Measurements from ENCODE around the gene LRRC51. TPM values are rescaled to one million over a fixed set of nuclear protein-coding genes. Genes with fewer than 3 reads are reported as not detected.

Gene LRRC51
- total and polyA plus RNA-seq, 2 donors (not counting 1 experiment from before 2014, with no cell fraction given) = 1.4 to 7.7 TPM

GRCh38 chr11:72112978-72113808, 32.5 kb downstream of the LRRC51 start:
- H3K79me2 ChIP-seq (ENCODE audit: control insufficient read depth, insufficient read depth, low read length) = peaks cover 8% of the 10 kb centered on the region
- H3K9me3 ChIP-seq (ENCODE audit: control extremely low read depth in 1 of 3, control insufficient read depth in 2 of 3, insufficient read depth in 1 of 3, low read length in 2 of 3) = no peaks in the 10 kb centered on the region
- H2AFZ ChIP-seq (ENCODE audit: insufficient read depth, low read depth, low read length, poor library complexity, severe bottlenecking) = peak overlapping the region; percentile 78
- peaks cover 20% of the 10 kb centered on the region for H3K4me1 Mint-ChIP-seq
- TF ChIP-seq CTCF (IDR thresholded peaks at IDR 0.05) = no peak
- no peak for TF ChIP-seq EZH2 (IDR thresholded peaks at IDR 0.05; ENCODE audit: borderline replicate concordance, insufficient read depth, low read depth, low read length, poor library complexity, severe bottlenecking)
- ChIA-PET CTCF (interaction anchor here (1.1 to 2.2 kb wide), 5 partner anchors 22 to 88 kb away, joined by 3 to 10 read pairs (median 4); no protein-coding TSS in a partner anchor), POLR2A (interaction anchor here (0.6 to 1.8 kb wide), 5 partner anchors 22 to 122 kb away, joined by 3 to 6 read pairs (median 6); no protein-coding TSS in a partner anchor)
- H3K27me3 ChIP-seq (replicated peaks in 1 of 4; ENCODE audit: control extremely low read depth in 1 of 4, control insufficient read depth in 3 of 4, insufficient read depth in 4 of 4, low read length in 3 of 4) = peaks cover 0 to 12% (median 0%) of the 10 kb centered on the region in 4 experiments
- peaks cover 14% of the 10 kb centered on the region for H3K27me3 Mint-ChIP-seq
- H3K4me2 ChIP-seq (replicated peaks; ENCODE audit: low read depth, low read length, poor library complexity, severe bottlenecking) = peak overlapping the region; percentile 81
- intact Hi-C loops (cut with micrococcal nuclease) = loop anchor here (1.0 to 2.0 kb wide), 8 partner anchors 10 to 326 kb away; partner anchors contain the start of genes CLPB, LAMTOR1, LRRC51 and NUMA1
- peak overlapping the region; percentile 74 for H3K9ac ChIP-seq (ENCODE audit: low read length)
- no peak for ATAC-seq (ENCODE audit: low read depth)
- H3K4me3 ChIP-seq (ENCODE audit: control extremely low read depth in 1 of 5, extremely low read depth in 1 of 5, insufficient read depth in 1 of 5, low read depth in 2 of 5, low read length in 4 of 5) = peak overlapping the region; percentile 67 to 94 (median 78)
- H4K20me1 ChIP-seq (ENCODE audit: control insufficient read depth, insufficient read depth, low read length, poor library complexity, severe bottlenecking) = no peaks in the 10 kb centered on the region
- H3K4me1 ChIP-seq (ENCODE audit: control insufficient read depth in 2 of 2, insufficient read depth in 2 of 2, low read length in 2 of 2) = peaks cover 14 to 19% of the 10 kb centered on the region in 2 donors
- no peak for DNase-seq
- peak overlapping the region; percentile 98 for H3K27ac Mint-ChIP-seq
- peak overlapping the region; percentile 93 for H3K4me3 Mint-ChIP-seq
- H3K9me3 Mint-ChIP-seq (ENCODE audit: insufficient read depth) = no peaks in the 10 kb centered on the region
- H3K27ac ChIP-seq (ENCODE audit: low read length in 2 of 2) = peak overlapping the region; percentile 95
- 70% methylated on average over 7 of the region's 9 CpGs for WGBS (ENCODE audit: insufficient coverage)
- H3K36me3 ChIP-seq (replicated peaks in 1 of 2; ENCODE audit: control extremely low read depth in 1 of 2, control insufficient read depth in 1 of 2, extremely low read depth in 1 of 2, insufficient read depth in 2 of 2, low read length in 1 of 2) = peaks cover 0 to 19% of the 10 kb centered on the region in 2 experiments

GRCh38 chr11:72114570-72114969, 33.9 kb downstream of the LRRC51 start:
- ChIA-PET CTCF (no interaction called here), POLR2A (no interaction called here)
- Mint-ChIP-seq H3K27me3 (peaks cover 28% of the 10 kb centered on the region), H3K4me3 (no peak overlapping the region), H3K27ac (no peak overlapping the region), H3K4me1 (peaks cover 20% of the 10 kb centered on the region), H3K9me3 (ENCODE audit: insufficient read depth) (no peaks in the 10 kb centered on the region)
- TF ChIP-seq CTCF (IDR thresholded peaks at IDR 0.05) = no peak
- no peak for TF ChIP-seq EZH2 (IDR thresholded peaks at IDR 0.05; ENCODE audit: borderline replicate concordance, insufficient read depth, low read depth, low read length, poor library complexity, severe bottlenecking)
- Histone ChIP-seq H3K79me2 (ENCODE audit: control insufficient read depth, insufficient read depth, low read length) (peaks cover 7% of the 10 kb centered on the region), H3K9ac (ENCODE audit: low read length) (no peak overlapping the region), H4K20me1 (ENCODE audit: control insufficient read depth, insufficient read depth, low read length, poor library complexity, severe bottlenecking) (no peaks in the 10 kb centered on the region), H2AFZ (ENCODE audit: insufficient read depth, low read depth, low read length, poor library complexity, severe bottlenecking) (no peak overlapping the region), H3K36me3 (replicated peaks in 1 of 2; ENCODE audit: control extremely low read depth in 1 of 2, control insufficient read depth in 1 of 2, extremely low read depth in 1 of 2, insufficient read depth in 2 of 2, low read length in 1 of 2) (peaks cover 0 to 6% of the 10 kb centered on the region in 2 experiments), H3K4me2 (replicated peaks; ENCODE audit: low read depth, low read length, poor library complexity, severe bottlenecking) (no peak overlapping the region), H3K27me3 (replicated peaks in 1 of 4; ENCODE audit: control extremely low read depth in 1 of 4, control insufficient read depth in 3 of 4, insufficient read depth in 4 of 4, low read length in 3 of 4) (peaks cover 0 to 25% (median 0%) of the 10 kb centered on the region in 4 experiments), H3K27ac (ENCODE audit: low read length in 2 of 2) (no peak overlapping the region), H3K9me3 (ENCODE audit: control extremely low read depth in 1 of 3, control insufficient read depth in 2 of 3, insufficient read depth in 1 of 3, low read length in 2 of 3) (no peaks in the 10 kb centered on the region), H3K4me1 (ENCODE audit: control insufficient read depth in 2 of 2, insufficient read depth in 2 of 2, low read length in 2 of 2) (peaks cover 14 to 19% of the 10 kb centered on the region in 2 donors), H3K4me3 (ENCODE audit: control extremely low read depth in 1 of 5, extremely low read depth in 1 of 5, insufficient read depth in 1 of 5, low read depth in 2 of 5, low read length in 4 of 5) (no peak overlapping the region)
- no peak for DNase-seq
- intact Hi-C loops (cut with micrococcal nuclease) = no loop called here
- no peak for ATAC-seq (ENCODE audit: low read depth)
- 100% methylated on average over 1 of the region's 1 CpG for WGBS (ENCODE audit: insufficient coverage)
